Measurements from ENCODE around the gene TMEM9. TPM values are rescaled to one million over a fixed set of nuclear protein-coding genes. Genes with fewer than 3 reads are reported as not detected.

TMEM9 gene
- total RNA-seq, 4 donors from 2014 or later = 51.7 to 61.5 (median 56.7) TPM

GRCh38 chr1:201147396-201148015 lies 6.8 kb downstream of the TMEM9 start:
- TF ChIP-seq POLR2AphosphoS5 (IDR thresholded peaks at IDR 0.05) (no peak), EP300 (IDR thresholded peaks at IDR 0.05) (no peak), CTCF (IDR thresholded peaks at IDR 0.05) (no peak), POLR2A (IDR thresholded peaks at IDR 0.05) (no peak)
- H3K4me3 ChIP-seq = no peak overlapping the region
- no peak overlapping the region for H3K27ac ChIP-seq
- H3K9me3 ChIP-seq = no peaks in the 10 kb centered on the region
- no peak for ATAC-seq
- peaks cover 0 to 6% (median 0%) of the 10 kb centered on the region in 3 donors for H3K4me1 ChIP-seq
- WGBS, 2 donors (ENCODE audit: low coverage in 1 of 2) = 85 to 92% methylated on average over 8 to 11 of the region's 13 CpGs
- H3K36me3 ChIP-seq = peaks cover 0 to 94% of the 10 kb centered on the region in 2 donors
- H3K27me3 ChIP-seq = no peaks in the 10 kb centered on the region

- H3K4me3 ChIP-seq = no peak overlapping the region
- no peak overlapping the region for H3K27ac ChIP-seq
- H3K4me1 ChIP-seq = peaks cover 0 to 12% (median 0%) of the 10 kb centered on the region in 3 donors
- no peak for TF ChIP-seq EP300 (IDR thresholded peaks at IDR 0.05)
- H3K27me3 ChIP-seq = no peaks in the 10 kb centered on the region
- ATAC-seq = no peak
- 93 to 94% methylated on average over 5 to 7 of the region's 17 CpGs for WGBS, 2 donors (ENCODE audit: low coverage in 1 of 2)
- peaks cover 0 to 100% of the 10 kb centered on the region in 2 donors for H3K36me3 ChIP-seq
- H3K9me3 ChIP-seq = no peaks in the 10 kb centered on the region
Measured at GRCh38 chr1:201146626-201147390, 7.5 kb downstream of the TMEM9 start.

- WGBS, 2 donors (ENCODE audit: low coverage in 1 of 2) = 88 to 100% methylated on average over 1 to 7 of the region's 7 CpGs
- Histone ChIP-seq H3K9me3 (no peaks in the 10 kb centered on the region), H3K4me1 (peaks cover 0 to 14% (median 0%) of the 10 kb centered on the region in 3 donors), H3K27me3 (no peaks in the 10 kb centered on the region), H3K4me3 (no peak overlapping the region), H3K27ac (no peak overlapping the region), H3K36me3 (peaks cover 0 to 100% of the 10 kb centered on the region in 2 donors)
- TF ChIP-seq EP300 (IDR thresholded peaks at IDR 0.05) = no peak
- no peak for TF ChIP-seq POLR2AphosphoS5 (IDR thresholded peaks at IDR 0.05)
- TF ChIP-seq CTCF (IDR thresholded peaks at IDR 0.05) = no peak
- no peak for TF ChIP-seq POLR2A (IDR thresholded peaks at IDR 0.05)
- no peak for ATAC-seq
Measured at GRCh38 chr1:201145816-201146215, 8.5 kb downstream of the TMEM9 start.

- no peak for TF ChIP-seq EP300 (IDR thresholded peaks at IDR 0.05)
- no peak for TF ChIP-seq CTCF (IDR thresholded peaks at IDR 0.05)
- TF ChIP-seq POLR2AphosphoS5 (IDR thresholded peaks at IDR 0.05) = no peak
- TF ChIP-seq POLR2A (IDR thresholded peaks at IDR 0.05) = no peak
- WGBS, 2 donors (ENCODE audit: low coverage in 1 of 2) = 80 to 93% methylated on average over 1 to 2 of the region's 3 CpGs
- Histone ChIP-seq H3K4me3 (no peak overlapping the region), H3K27ac (no peak overlapping the region), H3K36me3 (peaks cover 0 to 100% of the 10 kb centered on the region in 2 donors), H3K4me1 (peaks cover 0 to 14% (median 0%) of the 10 kb centered on the region in 3 donors), H3K27me3 (no peaks in the 10 kb centered on the region), H3K9me3 (no peaks in the 10 kb centered on the region)
- ATAC-seq = no peak
Measured at GRCh38 chr1:201145132-201145531, 9.1 kb downstream of the TMEM9 start.

- Histone ChIP-seq H3K9me3 (no peaks in the 10 kb centered on the region), H3K27me3 (no peaks in the 10 kb centered on the region), H3K4me3 (no peak overlapping the region), H3K4me1 (peaks cover 0 to 14% (median 0%) of the 10 kb centered on the region in 3 donors), H3K27ac (no peak overlapping the region), H3K36me3 (peaks cover 0 to 100% of the 10 kb centered on the region in 2 donors)
- ATAC-seq = no peak
- no peak for TF ChIP-seq CTCF (IDR thresholded peaks at IDR 0.05)
- TF ChIP-seq POLR2AphosphoS5 (IDR thresholded peaks at IDR 0.05) = no peak
- no peak for TF ChIP-seq EP300 (IDR thresholded peaks at IDR 0.05)
- no CpG with 5 or more reads among the region's 5 CpGs for WGBS, 2 donors (ENCODE audit: low coverage in 1 of 2)
Measured at GRCh38 chr1:201144701-201145100, 9.6 kb downstream of the TMEM9 start.
